Gastrocnemius medialis (tissue), 4 donors: Measurements from ENCODE around the gene MPP3. TPM values are rescaled to one million over a fixed set of nuclear protein-coding genes. Genes with fewer than 3 reads are reported as not detected.

ENCODE experiments used
- ATAC-seq, 2 donors: fragments of 150-250 bp; one replicate each; pipeline ENCODE4 v1.9.1; 2016
- DNase-seq, 2 donors: peaks; one replicate each; pipeline ENCODE4 v3.0.0-alpha.2; 2019
- H3K27ac ChIP-seq, 4 donors: fragments of 200-600 bp; sonication (generic); 1 replicate in 1 of 4; 2 replicates in 3 of 4; pipeline ENCODE4 v1.5.1; 2016 to 2018; ENCODE audit warnings: mild to moderate bottlenecking in 2 of 4, moderate library complexity in 1 of 4
- H3K27me3 ChIP-seq, 3 donors: fragments of 200-600 bp; sonication (generic) in 2 of 3; 1 replicate in 1 of 3; 2 replicates in 2 of 3; pipeline versions ENCODE4 v1.5.1 to v1.6.0; 2016 to 2019; ENCODE audit warnings: mild to moderate bottlenecking in 1 of 3, moderate library complexity in 1 of 3
- H3K36me3 ChIP-seq, 2 donors: fragments of 200-600 bp; sonication (generic) in 1 of 2; one replicate each; pipeline ENCODE4 v1.5.1; 2017 to 2018
- H3K4me1 ChIP-seq, 2 donors: fragments of 200-600 bp; sonication (generic) in 1 of 2; one replicate each; pipeline ENCODE4 v1.5.1; 2016 to 2017; ENCODE audit warnings: mild to moderate bottlenecking in 2 of 2
- H3K4me3 ChIP-seq, 4 donors: fragments of 200-600 bp; sonication (generic) in 3 of 4; 1 replicate in 1 of 4; 2 replicates in 3 of 4; pipeline ENCODE4 v1.5.1; 2016 to 2019; ENCODE audit warnings: mild to moderate bottlenecking in 2 of 4
- H3K9me3 ChIP-seq, 3 donors: fragments of 200-600 bp; sonication (generic) in 2 of 3; 1 replicate in 1 of 3; 2 replicates in 2 of 3; pipeline ENCODE4 v1.5.1; 2016 to 2019
- CTCF ChIP-seq, 5 experiments: fragments of 450-650 bp in 3 of 5; fragments of 200-600 bp in 2 of 5; sonication (generic) in 2 of 5; IDR thresholded peaks in 4 of 5; conservative IDR thresholded peaks in 1 of 5; 1 replicate in 4 of 5; 2 replicates in 1 of 5; pipeline ENCODE4 v1.5.1; 2016 to 2019; ENCODE audit warnings: antibody characterized with exemption in 5 of 5, mild to moderate bottlenecking in 3 of 5, moderate library complexity in 3 of 5
- POLR2A ChIP-seq, 2 donors: fragments of 450-650 bp; IDR thresholded peaks; one replicate each; pipeline ENCODE4 v1.6.1; 2017; ENCODE audit warnings: antibody characterized with exemption in 2 of 2, mild to moderate bottlenecking in 2 of 2, moderate library complexity in 2 of 2
- in situ Hi-C, 4 donors: fragments of 200-750 bp; cut with MboI; loops; one replicate each; pipeline versions ENCODE4 v1.15.0 to v1.8.0; 2017; ENCODE audit warnings: low sequenced_read_pairs in 4 of 4
- intact Hi-C: fragments of 100-400 bp; cut with DNase I; formaldehyde crosslinking; loops from one replicate; pipeline ENCODE4 v1.15.1; 2023; ENCODE audit warnings: low total_unique reads
- total RNA-seq, 4 donors: library from RNA; depleted of rRNA; stranded (reverse); fragments of >200 nt; gene quantifications; one replicate each; pipeline versions ENCODE4 v1.1.0 to v1.2.3, GENCODE V29; 2016

MPP3 gene
- total RNA-seq, 4 donors from 2014 or later: 0.12 to 2.4 (median 1.1) TPM

DNA sequence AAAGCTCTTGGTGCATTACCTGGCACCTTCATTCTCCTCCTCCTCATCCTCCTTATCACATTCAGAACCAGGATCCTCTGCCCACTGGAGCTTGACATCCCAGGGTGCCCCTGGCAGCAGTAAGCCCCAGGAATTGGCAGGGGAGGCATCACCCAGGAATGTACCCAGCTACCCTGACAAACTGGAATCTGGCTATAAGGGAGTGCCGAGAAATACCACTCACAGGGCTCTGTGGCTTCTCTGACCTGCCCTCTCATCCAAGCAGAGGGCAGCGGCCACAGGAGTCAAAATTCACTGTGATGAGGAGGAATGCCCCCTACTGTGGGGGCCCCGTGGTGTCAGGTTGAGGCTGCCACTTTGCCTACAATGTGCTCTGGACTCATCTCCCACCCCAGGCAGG, 19.6 kb downstream of the MPP3 start:
- Histone ChIP-seq H3K4me3 (no peak overlapping the region), H3K9me3 (no peaks in the 10 kb centered on the region), H3K27me3 (no peaks in the 10 kb centered on the region), H3K36me3 (no peaks in the 10 kb centered on the region), H3K4me1 (no peaks in the 10 kb centered on the region), H3K27ac (no peak overlapping the region)
- ATAC-seq (no peak), DNase-seq (no peak)
- in situ Hi-C loops: no loop called here
- intact Hi-C loops: no loop called here
- TF ChIP-seq POLR2A (IDR thresholded peaks at IDR 0.05): no peak
- no peak for TF ChIP-seq CTCF (IDR thresholded peaks at IDR 0.05 in 4 of 5, conservative IDR thresholded peaks at IDR 0.05 in 1 of 5)

- Histone ChIP-seq H3K4me3 (no peak overlapping the region), H3K27ac (no peak overlapping the region), H3K36me3 (no peaks in the 10 kb centered on the region), H3K9me3 (no peaks in the 10 kb centered on the region), H3K27me3 (no peaks in the 10 kb centered on the region), H3K4me1 (no peaks in the 10 kb centered on the region)
- DNase-seq (no peak), ATAC-seq (no peak)
- no peak for TF ChIP-seq POLR2A (IDR thresholded peaks at IDR 0.05)
- no peak for TF ChIP-seq CTCF (IDR thresholded peaks at IDR 0.05 in 4 of 5, conservative IDR thresholded peaks at IDR 0.05 in 1 of 5)
- intact Hi-C loops: no loop called here
- in situ Hi-C loops: no loop called here
Measured at GRCh38 chr17:43812396-43813265, 20.3 kb downstream of the MPP3 start.

GRCh38 chr17:43810823-43811222, 22.1 kb downstream of the MPP3 start:
- TF ChIP-seq CTCF (IDR thresholded peaks at IDR 0.05 in 4 of 5, conservative IDR thresholded peaks at IDR 0.05 in 1 of 5) (no peak), POLR2A (IDR thresholded peaks at IDR 0.05) (no peak)
- Histone ChIP-seq H3K4me1 (no peaks in the 10 kb centered on the region), H3K27ac (no peak overlapping the region), H3K36me3 (no peaks in the 10 kb centered on the region), H3K27me3 (no peaks in the 10 kb centered on the region), H3K9me3 (no peaks in the 10 kb centered on the region), H3K4me3 (no peak overlapping the region)
- no peak for ATAC-seq
- no peak for DNase-seq
- in situ Hi-C loops (no loop called here), intact Hi-C loops (no loop called here)

- no peaks in the 10 kb centered on the region for H3K27me3 ChIP-seq
- intact Hi-C loops (no loop called here), in situ Hi-C loops (no loop called here)
- no peak overlapping the region for H3K27ac ChIP-seq
- no peak for ATAC-seq
- no peaks in the 10 kb centered on the region for H3K4me1 ChIP-seq
- no peak overlapping the region for H3K4me3 ChIP-seq
- TF ChIP-seq CTCF (IDR thresholded peaks at IDR 0.05 in 4 of 5, conservative IDR thresholded peaks at IDR 0.05 in 1 of 5) (no peak), POLR2A (IDR thresholded peaks at IDR 0.05) (no peak)
- no peaks in the 10 kb centered on the region for H3K9me3 ChIP-seq
- no peak for DNase-seq
- no peaks in the 10 kb centered on the region for H3K36me3 ChIP-seq
Measured at GRCh38 chr17:43810226-43810715, 22.7 kb downstream of the MPP3 start.
